ENCODE measurements around the gene C6orf62. TPM values are rescaled to one million over a fixed set of nuclear protein-coding genes. Genes with fewer than 3 reads are reported as not detected.
"Not testable (repeated sequence)": the region's sequence is repeated elsewhere in the genome, so short reads cannot be mapped to it uniquely, and the experiment has no call there.

Gene C6orf62
- total and polyA plus RNA-seq, 2 experiments from 2014 or later, result 66.7 to 79.9 TPM

- TF ChIP-seq REST (IDR thresholded peaks at IDR 0.05; ENCODE audit: unreplicated experiment) (no peak), JUNB (IDR thresholded peaks at IDR 0.05; ENCODE audit: unreplicated experiment) (no peak), EZH2phosphoT487 (IDR thresholded peaks at IDR 0.05; ENCODE audit: unreplicated experiment) (no peak), EZH2 (IDR thresholded peaks at IDR 0.05; ENCODE audit: low read depth, unreplicated experiment) (no peak)
Observed at GRCh38 chr6:24662236-24662635, 56.7 kb downstream of the C6orf62 start (continued).

- H3K9me3 Mint-ChIP-seq; H3K27me3 Mint-ChIP-seq (ENCODE audit: insufficient read depth, low read depth, poor library complexity); H4K20me1 ChIP-seq (replicated peaks; ENCODE audit: insufficient read depth); ATAC-seq; H3K36me3 ChIP-seq (ENCODE audit: insufficient read depth); H3K27ac ChIP-seq (ENCODE audit: low read depth); H2AFZ ChIP-seq; DNase-seq (ENCODE audit: low spot score); H3K9me2 ChIP-seq (ENCODE audit: insufficient read depth); H3K27me3 ChIP-seq (ENCODE audit: insufficient read depth); H3K4me3 ChIP-seq; H3K4me3 Mint-ChIP-seq; H3K4me2 ChIP-seq; H3F3A ChIP-seq (replicated peaks; ENCODE audit: low read depth): not testable (repeated sequence)
- peaks cover 20% of the 10 kb centered on the region for H3K4me1 ChIP-seq (ENCODE audit: insufficient read depth)
- Mint-ChIP-seq H3K4me1 (peaks cover 36% of the 10 kb centered on the region), H3K27ac (0 out of 2 replicates have a peak overlapping the region, but pooled peaks have one; percentile 16), H3K36me3 (ENCODE audit: low read depth) (peaks cover 59% of the 10 kb centered on the region)
- H3K79me2 ChIP-seq (replicated peaks; ENCODE audit: insufficient read depth), result peaks cover 73% of the 10 kb centered on the region
Observed at GRCh38 chr6:24661759-24662158, 57.2 kb downstream of the C6orf62 start.

- no peaks in the 10 kb centered on the region for H3K27me3 Mint-ChIP-seq (ENCODE audit: insufficient read depth, low read depth, poor library complexity)
- H3K27ac Mint-ChIP-seq, result peak overlapping the region; percentile 86; the same call in 1 of the 2 replicates
- H3K4me1 Mint-ChIP-seq, result peaks cover 37% of the 10 kb centered on the region
- no peak overlapping the region for H2AFZ ChIP-seq
- no peaks in the 10 kb centered on the region for H4K20me1 ChIP-seq (replicated peaks; ENCODE audit: insufficient read depth)
- H3K4me3 ChIP-seq, result no peak overlapping the region
- H3K27me3 ChIP-seq (ENCODE audit: insufficient read depth), result no peaks in the 10 kb centered on the region
- H3F3A ChIP-seq (replicated peaks; ENCODE audit: low read depth), result no peaks in the 10 kb centered on the region
- H3K9me2 ChIP-seq (ENCODE audit: insufficient read depth), result no peaks in the 10 kb centered on the region
- peak overlapping the region; percentile 14; the same call in 1 of the 2 replicates for H3K27ac ChIP-seq (ENCODE audit: low read depth)
- DNase-seq (ENCODE audit: low spot score) (no peak), ATAC-seq (no peak)
- no peak overlapping the region for H3K4me3 Mint-ChIP-seq
- peaks cover 8% of the 10 kb centered on the region for H3K36me3 ChIP-seq (ENCODE audit: insufficient read depth)
- peaks cover 74% of the 10 kb centered on the region for H3K79me2 ChIP-seq (replicated peaks; ENCODE audit: insufficient read depth)
- peaks cover 13% of the 10 kb centered on the region for H3K4me1 ChIP-seq (ENCODE audit: insufficient read depth)
- H3K9me3 Mint-ChIP-seq, result no peaks in the 10 kb centered on the region
- H3K36me3 Mint-ChIP-seq (ENCODE audit: low read depth), result peaks cover 62% of the 10 kb centered on the region
- no peak overlapping the region for H3K4me2 ChIP-seq
- TF ChIP-seq EZH2 (IDR thresholded peaks at IDR 0.05; ENCODE audit: low read depth, unreplicated experiment), result no peak
- no peak for TF ChIP-seq POLR2AphosphoS5 (IDR thresholded peaks at IDR 0.05; ENCODE audit: low read depth)
- TF ChIP-seq ETS1 (IDR thresholded peaks at IDR 0.05), result no peak
- TF ChIP-seq STAT1 (IDR thresholded peaks at IDR 0.05; ENCODE audit: unreplicated experiment), result no peak
- no peak for TF ChIP-seq EZH2phosphoT487 (IDR thresholded peaks at IDR 0.05; ENCODE audit: unreplicated experiment)
- TF ChIP-seq ZNF331 (CRISPR knock-in tag; IDR thresholded peaks at IDR 0.05; ENCODE audit: low read depth), result no peak
- no peak for TF ChIP-seq CTCF (conservative IDR thresholded peaks at IDR 0.05; ENCODE audit: low read depth in 2 of 2)
- TF ChIP-seq JUNB (IDR thresholded peaks at IDR 0.05; ENCODE audit: unreplicated experiment), result no peak
- TF ChIP-seq NANOG (IDR thresholded peaks at IDR 0.05; ENCODE audit: borderline replicate concordance), result no peak
Observed at GRCh38 chr6:24660105-24660504, 58.8 kb downstream of the C6orf62 start.
